Measurements from ENCODE around the gene HLCS. TPM values are rescaled to one million over a fixed set of nuclear protein-coding genes. Genes with fewer than 3 reads are reported as not detected.
"Not testable (repeated sequence)": the region's sequence is repeated elsewhere in the genome, so short reads cannot be mapped to it uniquely, and the experiment has no call there.

HLCS gene
- total RNA-seq, 2 donors from 2014 or later, result 40.9 to 41.8 TPM

- intact Hi-C loops (cut with DNase I), result no loop called here
- TF ChIP-seq POLR2A (IDR thresholded peaks at IDR 0.05) (no peak), POLR2AphosphoS5 (IDR thresholded peaks at IDR 0.05) (no peak)
- TF ChIP-seq, protein P1, sequence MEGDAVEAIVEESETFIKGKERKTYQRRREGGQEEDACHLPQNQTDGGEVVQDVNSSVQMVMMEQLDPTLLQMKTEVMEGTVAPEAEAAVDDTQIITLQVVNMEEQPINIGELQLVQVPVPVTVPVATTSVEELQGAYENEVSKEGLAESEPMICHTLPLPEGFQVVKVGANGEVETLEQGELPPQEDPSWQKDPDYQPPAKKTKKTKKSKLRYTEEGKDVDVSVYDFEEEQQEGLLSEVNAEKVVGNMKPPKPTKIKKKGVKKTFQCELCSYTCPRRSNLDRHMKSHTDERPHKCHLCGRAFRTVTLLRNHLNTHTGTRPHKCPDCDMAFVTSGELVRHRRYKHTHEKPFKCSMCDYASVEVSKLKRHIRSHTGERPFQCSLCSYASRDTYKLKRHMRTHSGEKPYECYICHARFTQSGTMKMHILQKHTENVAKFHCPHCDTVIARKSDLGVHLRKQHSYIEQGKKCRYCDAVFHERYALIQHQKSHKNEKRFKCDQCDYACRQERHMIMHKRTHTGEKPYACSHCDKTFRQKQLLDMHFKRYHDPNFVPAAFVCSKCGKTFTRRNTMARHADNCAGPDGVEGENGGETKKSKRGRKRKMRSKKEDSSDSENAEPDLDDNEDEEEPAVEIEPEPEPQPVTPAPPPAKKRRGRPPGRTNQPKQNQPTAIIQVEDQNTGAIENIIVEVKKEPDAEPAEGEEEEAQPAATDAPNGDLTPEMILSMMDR (IDR thresholded peaks at IDR 0.05), result no peak
- WGBS, result 79% methylated on average over 7 of the region's 7 CpGs
- no peak for DNase-seq (ENCODE audit: low spot score)
- Histone ChIP-seq H3K4me3 (no peak overlapping the region), H3K27me3 (replicated peaks; ENCODE audit: insufficient read depth) (no peaks in the 10 kb centered on the region), H3K4me1 (replicated peaks) (no peaks in the 10 kb centered on the region), H3K27ac (no peak overlapping the region), H3K9me3 (no peaks in the 10 kb centered on the region), H3K36me3 (no peaks in the 10 kb centered on the region)
These were observed 145.5 kb downstream of the HLCS start for GRCh38 chr21:36821032-36821299.

DNA sequence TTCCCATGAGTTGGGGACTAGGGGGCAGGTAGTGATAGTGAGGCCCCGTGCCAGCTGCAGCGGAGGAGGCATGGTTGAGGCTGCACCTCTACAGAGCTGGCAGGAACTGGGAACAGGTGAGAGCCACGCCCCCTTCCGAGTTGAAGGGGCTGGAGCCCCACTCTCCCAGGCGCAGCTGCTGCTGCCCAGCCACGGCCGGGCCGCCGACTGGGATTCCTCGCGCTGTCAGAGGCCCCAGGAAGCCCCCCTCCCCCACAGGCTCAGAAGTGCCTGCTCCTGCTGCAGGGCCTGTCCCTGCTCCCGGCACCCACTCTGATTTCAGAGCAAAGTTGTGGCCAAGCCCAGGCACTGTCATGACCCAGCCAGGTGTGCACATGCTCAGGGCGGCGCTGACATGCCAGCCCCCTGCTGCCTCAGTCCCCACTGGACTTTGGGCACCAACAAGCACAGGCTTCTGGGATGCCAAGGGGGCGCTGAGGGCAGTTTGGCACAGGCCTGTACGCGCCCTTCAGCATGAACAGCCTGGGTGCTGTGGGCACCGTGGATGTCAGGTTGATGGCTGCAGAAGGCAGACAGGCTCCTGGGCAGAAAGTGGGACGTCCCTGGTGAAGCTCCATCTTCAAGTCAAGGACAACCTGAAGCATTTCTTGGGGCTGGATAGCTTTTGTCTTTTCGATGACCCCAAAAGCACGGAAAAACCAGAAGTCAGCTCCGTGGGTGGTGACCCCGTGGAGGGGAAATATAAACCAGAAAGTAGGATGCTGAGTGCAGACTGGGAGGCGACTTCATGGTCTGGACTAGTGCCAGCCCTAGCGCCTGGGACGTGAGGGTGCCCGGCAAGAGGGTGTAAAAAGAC, 146.1 kb downstream of the HLCS start:
- H3K27me3 ChIP-seq (replicated peaks; ENCODE audit: insufficient read depth), result no peaks in the 10 kb centered on the region
- H3K4me1 ChIP-seq (replicated peaks), result no peaks in the 10 kb centered on the region
- TF ChIP-seq POLR2AphosphoS5 (IDR thresholded peaks at IDR 0.05) (no peak), POLR2A (IDR thresholded peaks at IDR 0.05) (no peak)
- TF ChIP-seq, protein P1 (IDR thresholded peaks at IDR 0.05), result no peak
- H3K9me3 ChIP-seq, result no peaks in the 10 kb centered on the region
- 78% methylated on average over 22 of the region's 27 CpGs for WGBS
- H3K36me3 ChIP-seq, result no peaks in the 10 kb centered on the region
- intact Hi-C loops (cut with DNase I), result no loop called here
- no peak overlapping the region for H3K4me3 ChIP-seq
- DNase-seq (ENCODE audit: low spot score), result no peak
- no peak overlapping the region for H3K27ac ChIP-seq

- WGBS, result 91% methylated on average over 13 of the region's 13 CpGs
- Histone ChIP-seq H3K9me3 (no peaks in the 10 kb centered on the region), H3K4me1 (replicated peaks) (no peaks in the 10 kb centered on the region), H3K36me3 (no peaks in the 10 kb centered on the region), H3K27ac (no peak overlapping the region), H3K4me3 (no peak overlapping the region), H3K27me3 (replicated peaks; ENCODE audit: insufficient read depth) (no peaks in the 10 kb centered on the region)
- no peak for DNase-seq (ENCODE audit: low spot score)
- TF ChIP-seq POLR2AphosphoS5 (IDR thresholded peaks at IDR 0.05) (no peak), POLR2A (IDR thresholded peaks at IDR 0.05) (no peak)
- TF ChIP-seq, protein P1 (IDR thresholded peaks at IDR 0.05), result no peak
- intact Hi-C loops (cut with DNase I), result no loop called here
These were observed 148.6 kb downstream of the HLCS start for GRCh38 chr21:36817732-36818450.

- WGBS, result 80% methylated on average over 9 of the region's 9 CpGs
- intact Hi-C loops (cut with DNase I), result no loop called here
- Histone ChIP-seq H3K9me3 (no peaks in the 10 kb centered on the region), H3K4me3 (no peak overlapping the region), H3K27ac (no peak overlapping the region), H3K27me3 (replicated peaks; ENCODE audit: insufficient read depth) (no peaks in the 10 kb centered on the region), H3K36me3 (no peaks in the 10 kb centered on the region), H3K4me1 (replicated peaks) (no peaks in the 10 kb centered on the region)
- no peak for DNase-seq (ENCODE audit: low spot score)
- TF ChIP-seq, protein P1 (IDR thresholded peaks at IDR 0.05), result no peak
- TF ChIP-seq POLR2AphosphoS5 (IDR thresholded peaks at IDR 0.05), result no peak
- TF ChIP-seq POLR2A (IDR thresholded peaks at IDR 0.05), result no peak
These were observed 149.8 kb downstream of the HLCS start for GRCh38 chr21:36816561-36817130.

GRCh38 chr21:36816026-36816425, 150.4 kb downstream of the HLCS start:
- intact Hi-C loops (cut with DNase I), result not testable (repeated sequence)

More at GRCh38 chr21:36816026-36816425, 150.4 kb downstream of the HLCS start:
- H3K9me3 ChIP-seq; H3K4me1 ChIP-seq (replicated peaks); H3K4me3 ChIP-seq; DNase-seq (ENCODE audit: low spot score); H3K27me3 ChIP-seq (replicated peaks; ENCODE audit: insufficient read depth); H3K36me3 ChIP-seq; H3K27ac ChIP-seq: not testable (repeated sequence)

Data from prostate gland (tissue), 2 donors.